Adrenal gland (tissue), 12 donors: Measurements from ENCODE around the gene DAPP1. TPM values are rescaled to one million over a fixed set of nuclear protein-coding genes. Genes with fewer than 3 reads are reported as not detected.

Experiments used
- DNase-seq, 7 donors: peaks; one replicate each; pipeline ENCODE4 v3.0.0-alpha.2; 2019 to 2020
- H3K27ac ChIP-seq, 5 donors: fragments of 200-600 bp; sonication (generic) in 4 of 5; 1 replicate in 3 of 5; 2 replicates in 2 of 5; pipeline versions ENCODE4 v1.5.1 to v1.8.0; 2016 to 2020; ENCODE audit warnings: mild to moderate bottlenecking in 1 of 5
- H3K27me3 ChIP-seq: fragments of 200-600 bp; 2 replicates; pipeline ENCODE4 v1.8.0; 2021
- H3K36me3 ChIP-seq, 2 donors: fragments of 200-600 bp; replicated peaks in 1 of 2; 1 replicate in 1 of 2; 2 replicates in 1 of 2; pipeline versions ENCODE4 v1.5.1 to v1.8.0; 2018 to 2022
- H3K4me1 ChIP-seq, 2 donors: fragments of 200-600 bp; replicated peaks in 1 of 2; 1 replicate in 1 of 2; 2 replicates in 1 of 2; pipeline versions ENCODE4 v1.5.1 to v1.8.0; 2018 to 2021
- H3K4me3 ChIP-seq, 4 donors: fragments of 200-600 bp; sonication (generic) in 3 of 4; one replicate each; pipeline ENCODE4 v1.5.1; 2016 to 2018
- H3K9me3 ChIP-seq, 3 donors: fragments of 200-600 bp; sonication (generic) in 1 of 3; replicated peaks in 1 of 3; 1 replicate in 2 of 3; 2 replicates in 1 of 3; pipeline versions ENCODE4 v1.5.1 to v1.8.0; 2016 to 2021
- CTCF ChIP-seq, 6 experiments: fragments of 450-650 bp in 4 of 6; fragments of 200-600 bp in 2 of 6; sonication (generic) in 1 of 6; IDR thresholded peaks; 1 replicate in 5 of 6; 2 replicates in 1 of 6; pipeline versions ENCODE4 v1.5.1 to v1.8.0; 2016 to 2021; ENCODE audit warnings: antibody characterized with exemption in 6 of 6, mild to moderate bottlenecking in 2 of 6, moderate library complexity in 1 of 6
- POLR2A ChIP-seq, 2 donors: fragments of 450-650 bp; IDR thresholded peaks; one replicate each; pipeline ENCODE4 v1.6.1; 2017; ENCODE audit warnings: antibody characterized with exemption in 2 of 2, mild to moderate bottlenecking in 2 of 2, moderate library complexity in 1 of 2
- WGBS, 4 donors: extraction: QIAGEN DNeasy Blood & Tissue Kit in 2 of 4; methylation state at CpG; one replicate each; pipeline versions ENCODE4 v1.1.5 to v1.1.7; 2013 to 2017; 5-methylcytosine and 5-hydroxymethylcytosine counted together
- intact Hi-C, 2 donors: fragments of 100-400 bp; cut with DNase I; formaldehyde crosslinking; loops; one replicate each; pipeline versions ENCODE4 v1.14.1 to v1.15.0; 2022 to 2023
- polyA plus RNA-seq, 3 donors: library from polyadenylated mRNA; stranded (reverse); fragments of 200-250 nt in 2 of 3; fragments of 350-450 nt in 1 of 3; fragmentation: Illumina TruSeq in 1 of 3; extraction: RNeasy Lipid Tissue Mini Kit (QIAGEN cat#74804) in 1 of 3; gene quantifications; one replicate each; pipeline ENCODE4 v1.2.3, GENCODE V29; 2013 to 2014
- total RNA-seq, 9 donors: library from RNA; depleted of rRNA in 4 of 9; stranded (reverse); fragments of >200 nt in 4 of 9; fragments of 120-200 nt in 1 of 9; fragmentation: NEBNext Ultra II Directional in 1 of 9; extraction: Animal tissue kit (Norgen Biotek cat#: 25700) in 1 of 9; gene quantifications; one replicate each; pipeline versions ENCODE4 v1.1.0 to v1.2.4, GENCODE V29; 2013 to 2023
- donor health status: healthy with polysubstance abuse.
- donor health status: Bipolar disorder and iron deficiency.
- donor health status: DM: yes; HTN: yes; CAD: no.
- donor health status: DM: no; HTN: no; CAD: no.
- donor health status: DM: no; HTN: no; CAD: no.
- donor health status: DM: yes; HTN: yes; CAD: no.

Gene DAPP1
- total and polyA plus RNA-seq, 12 donors, result 0.42 to 3.7 (median 1.4) TPM

GRCh38 chr4:99833756-99834155, 17.1 kb downstream of the DAPP1 start:
- Histone ChIP-seq H3K9me3 (no peaks in the 10 kb centered on the region), H3K27ac (no peak overlapping the region), H3K36me3 (no peaks in the 10 kb centered on the region), H3K4me3 (no peak overlapping the region), H3K4me1 (no peaks in the 10 kb centered on the region), H3K27me3 (no peaks in the 10 kb centered on the region)
- 80 to 96% (median 88%) methylated on average over 5 of the region's 5 CpGs for WGBS, 4 donors
- no peak for DNase-seq
- intact Hi-C loops, result no loop called here
- TF ChIP-seq CTCF (IDR thresholded peaks at IDR 0.05), result no peak
- TF ChIP-seq POLR2A (IDR thresholded peaks at IDR 0.05), result no peak

- intact Hi-C loops, result no loop called here
- no peak for DNase-seq
- H3K4me3 ChIP-seq, result no peak overlapping the region
- 91 to 95% (median 93%) methylated on average over 7 of the region's 7 CpGs for WGBS, 4 donors
- no peak for TF ChIP-seq POLR2A (IDR thresholded peaks at IDR 0.05)
- no peak for TF ChIP-seq CTCF (IDR thresholded peaks at IDR 0.05)
- no peaks in the 10 kb centered on the region for H3K4me1 ChIP-seq
- no peaks in the 10 kb centered on the region for H3K27me3 ChIP-seq
- H3K27ac ChIP-seq, result no peak overlapping the region
- no peaks in the 10 kb centered on the region for H3K9me3 ChIP-seq
- H3K36me3 ChIP-seq, result no peaks in the 10 kb centered on the region
Measured at GRCh38 chr4:99834569-99834968, 17.9 kb downstream of the DAPP1 start.

DNA sequence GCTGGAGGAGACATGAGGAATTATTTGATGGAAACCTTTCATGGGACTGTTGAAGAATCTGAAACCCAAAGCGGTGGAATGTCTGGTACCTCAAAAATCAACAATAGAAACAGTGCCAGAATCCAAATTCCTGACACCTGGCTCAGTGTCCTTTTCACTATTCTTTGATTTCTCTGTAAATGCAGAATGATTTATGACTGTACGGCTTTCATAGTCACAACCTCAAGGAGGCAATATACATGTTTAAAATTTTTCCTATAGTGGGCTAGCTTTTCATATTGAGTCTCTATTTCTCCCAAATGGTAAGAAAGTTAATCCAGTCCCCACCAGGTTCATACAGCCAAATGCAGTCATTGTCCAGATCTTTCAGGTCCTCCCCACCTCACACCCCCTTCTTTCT, 19.3 kb downstream of the DAPP1 start:
- no peaks in the 10 kb centered on the region for H3K4me1 ChIP-seq
- H3K4me3 ChIP-seq, result no peak overlapping the region
- no peaks in the 10 kb centered on the region for H3K9me3 ChIP-seq
- 91 to 98% (median 95%) methylated on average over 2 of the region's 2 CpGs for WGBS, 4 donors
- TF ChIP-seq POLR2A (IDR thresholded peaks at IDR 0.05), result no peak
- no peak for TF ChIP-seq CTCF (IDR thresholded peaks at IDR 0.05)
- intact Hi-C loops, result no loop called here
- H3K27ac ChIP-seq, result no peak overlapping the region
- no peaks in the 10 kb centered on the region for H3K36me3 ChIP-seq
- no peaks in the 10 kb centered on the region for H3K27me3 ChIP-seq
- no peak for DNase-seq

GRCh38 chr4:99838927-99839326, 22.3 kb downstream of the DAPP1 start:
- H3K9me3 ChIP-seq, result no peaks in the 10 kb centered on the region
- no peaks in the 10 kb centered on the region for H3K36me3 ChIP-seq
- H3K4me3 ChIP-seq, result no peak overlapping the region
- no peaks in the 10 kb centered on the region for H3K27me3 ChIP-seq
- DNase-seq, result no peak
- WGBS, 4 donors, result 47 to 91% (median 73%) methylated on average over 2 of the region's 2 CpGs
- no peak overlapping the region for H3K27ac ChIP-seq
- intact Hi-C loops, result no loop called here
- no peaks in the 10 kb centered on the region for H3K4me1 ChIP-seq
- no peak for TF ChIP-seq POLR2A (IDR thresholded peaks at IDR 0.05)
- no peak for TF ChIP-seq CTCF (IDR thresholded peaks at IDR 0.05)
